Astrocyte of the hippocampus (primary cell): ENCODE measurements around the gene ATP6V1C2.

Experiments
- DNase-seq: peaks from one replicate; pipeline ENCODE4 v3.0.0; 2011; ENCODE audit warnings: low read depth, low spot score

ATP6V1C2 gene

GRCh38 chr2:10732924-10733565 lies 11.6 kb downstream of the ATP6V1C2 start:
- no peak for DNase-seq

GRCh38 chr2:10733566-10733925 lies 12.1 kb downstream of the ATP6V1C2 start:
- no peak for DNase-seq

- no peak for DNase-seq
Measured at GRCh38 chr2:10733980-10734379, 12.6 kb downstream of the ATP6V1C2 start.

GRCh38 chr2:10738192-10738591 lies 16.8 kb downstream of the ATP6V1C2 start:
- DNase-seq: no peak

GRCh38 chr2:10740226-10740625 lies 18.8 kb downstream of the ATP6V1C2 start:
- no peak for DNase-seq

- DNase-seq: no peak
Measured at GRCh38 chr2:10741139-10741538, 19.7 kb downstream of the ATP6V1C2 start.

- no peak for DNase-seq
Measured at GRCh38 chr2:10742666-10743065, 21.2 kb downstream of the ATP6V1C2 start.

GRCh38 chr2:10750610-10751009 lies 29.2 kb downstream of the ATP6V1C2 start:
- no peak for DNase-seq

GRCh38 chr2:10752236-10752635 lies 30.8 kb downstream of the ATP6V1C2 start:
- no peak for DNase-seq

- DNase-seq: no peak
Measured at GRCh38 chr2:10753156-10753555, 31.7 kb downstream of the ATP6V1C2 start.

GRCh38 chr2:10753876-10754275 lies 32.4 kb downstream of the ATP6V1C2 start:
- no peak for DNase-seq

- no peak for DNase-seq
Measured at GRCh38 chr2:10755621-10756020, 34.2 kb downstream of the ATP6V1C2 start.

- no peak for DNase-seq
Measured at GRCh38 chr2:10757814-10758286, 36.4 kb downstream of the ATP6V1C2 start.

GRCh38 chr2:10759151-10759714 lies 37.8 kb downstream of the ATP6V1C2 start:
- DNase-seq: no peak

GRCh38 chr2:10760794-10761504 lies 39.5 kb downstream of the ATP6V1C2 start:
- no peak for DNase-seq

- DNase-seq: no peak
Measured at GRCh38 chr2:10761591-10761990, 40.2 kb downstream of the ATP6V1C2 start.

GRCh38 chr2:10762651-10763460 lies 41.4 kb downstream of the ATP6V1C2 start:
- no peak for DNase-seq

GRCh38 chr2:10763461-10763800 lies 42.0 kb downstream of the ATP6V1C2 start:
- DNase-seq: no peak

- DNase-seq: no peak
Measured at GRCh38 chr2:10764096-10764785, 42.8 kb downstream of the ATP6V1C2 start.

- DNase-seq: no peak
Measured at GRCh38 chr2:10764896-10765295, 43.5 kb downstream of the ATP6V1C2 start.

GRCh38 chr2:10765461-10765860 lies 44.0 kb downstream of the ATP6V1C2 start:
- no peak for DNase-seq

- DNase-seq: no peak
Measured at GRCh38 chr2:10765914-10766313, 44.5 kb downstream of the ATP6V1C2 start.
